Measurements from ENCODE around the gene CRADD.
"Not testable (repeated sequence)": the region's sequence is repeated elsewhere in the genome, so short reads cannot be mapped to it uniquely, and the experiment has no call there.

DNA sequence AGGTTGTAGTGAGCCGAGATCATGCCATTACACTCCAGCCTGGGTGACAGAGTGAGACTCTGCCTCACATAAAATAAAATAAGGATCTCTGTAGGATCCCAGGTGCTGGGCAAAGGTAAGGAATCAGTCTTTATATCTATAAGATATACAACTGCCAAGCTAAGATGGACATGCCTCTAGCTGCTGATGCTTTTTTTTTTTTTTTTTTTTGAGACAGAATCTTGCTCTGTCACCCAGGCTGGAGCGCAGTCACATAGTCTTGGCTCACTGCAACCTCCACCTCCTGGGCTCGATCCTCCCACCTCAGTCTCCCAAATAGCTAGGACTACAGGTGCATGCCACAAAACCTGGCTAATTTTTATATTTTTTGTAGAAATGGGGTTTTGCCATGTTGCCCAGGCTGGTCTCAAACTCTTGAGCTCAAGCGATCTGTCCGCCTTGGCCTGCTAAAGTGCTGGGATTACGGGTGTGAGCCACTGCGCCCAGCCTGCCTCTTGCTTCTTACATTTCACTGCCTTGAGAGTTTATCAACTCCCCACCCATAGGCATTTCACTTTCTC, 208.9 kb downstream of the CRADD start:
- not testable (repeated sequence) for TF ChIP-seq EZH2 (IDR thresholded peaks at IDR 0.05; ENCODE audit: insufficient read depth, poor library complexity, severe bottlenecking); EZH2phosphoT487 (IDR thresholded peaks at IDR 0.05; ENCODE audit: insufficient read depth, low read depth)

Measured in GM23248 (cell line).